ENCODE data around the gene SAP30.
A peak's percentile ranks its signal among the peaks of the same experiment; 100 is the strongest.

The SAP30 gene

DNA sequence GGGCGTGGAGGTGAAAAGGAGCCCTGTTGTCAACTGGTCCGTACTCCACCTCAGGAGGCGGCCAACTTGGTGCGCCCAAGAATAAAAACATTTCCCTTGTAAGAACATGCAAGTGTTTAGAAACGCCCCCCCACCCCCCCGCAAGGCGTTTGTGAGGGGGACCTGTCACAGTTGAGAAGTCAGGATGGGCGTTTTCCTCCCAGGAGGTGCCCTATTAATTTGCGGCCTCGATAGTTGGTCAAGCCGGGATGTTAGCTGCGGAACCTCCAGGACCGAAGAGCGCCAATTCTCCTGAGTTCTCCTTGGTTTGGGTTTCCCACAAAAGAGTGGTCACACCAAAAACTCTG, 651 bp upstream of the SAP30 start:
- no peak for DNase-seq

DNA sequence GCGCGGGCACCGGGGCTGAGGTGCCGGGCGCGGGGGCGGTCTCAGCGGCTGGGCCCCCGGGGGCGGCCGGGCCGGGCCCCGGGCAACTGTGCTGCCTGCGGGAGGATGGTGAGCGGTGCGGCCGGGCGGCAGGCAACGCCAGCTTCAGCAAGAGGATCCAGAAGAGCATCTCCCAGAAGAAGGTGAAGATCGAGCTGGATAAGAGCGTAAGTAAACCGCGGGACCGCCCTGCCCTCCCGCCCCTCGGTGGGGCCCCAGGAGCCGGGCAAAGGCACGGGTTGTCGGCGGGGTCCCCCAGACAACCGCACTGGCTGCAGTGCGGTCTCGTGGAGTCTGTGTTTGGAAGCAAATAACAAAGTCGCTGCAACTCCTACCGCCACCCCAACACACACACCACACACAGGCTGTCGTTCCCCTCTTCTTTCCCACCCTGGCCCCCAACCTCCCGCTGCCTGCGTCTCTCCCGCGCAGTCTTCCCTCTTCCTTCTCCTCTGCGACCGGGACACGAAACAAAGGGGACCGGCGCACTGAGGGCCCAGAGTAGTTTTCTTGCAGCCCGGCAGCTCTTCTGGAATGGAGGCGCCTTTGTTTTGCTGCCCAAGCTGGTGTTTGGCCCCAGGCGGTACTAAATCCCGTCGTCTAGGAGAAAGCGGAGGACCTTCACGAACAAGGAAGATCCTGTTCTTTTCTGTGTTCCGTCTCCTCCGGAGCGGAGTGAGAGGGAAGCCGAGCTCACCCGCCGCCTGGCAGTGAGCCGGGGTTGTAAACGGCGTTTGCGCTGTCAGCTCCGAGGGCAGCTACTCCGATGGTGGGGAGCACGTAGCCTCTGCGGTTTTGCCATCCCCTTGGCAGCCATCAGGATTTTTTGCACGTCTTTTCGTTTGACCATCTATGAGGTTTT, 788 bp downstream of the SAP30 start:
- peak; percentile 86 for DNase-seq

- no peak for DNase-seq
Measured at GRCh38 chr4:173374588-173374987, 3.8 kb downstream of the SAP30 start.

DNA sequence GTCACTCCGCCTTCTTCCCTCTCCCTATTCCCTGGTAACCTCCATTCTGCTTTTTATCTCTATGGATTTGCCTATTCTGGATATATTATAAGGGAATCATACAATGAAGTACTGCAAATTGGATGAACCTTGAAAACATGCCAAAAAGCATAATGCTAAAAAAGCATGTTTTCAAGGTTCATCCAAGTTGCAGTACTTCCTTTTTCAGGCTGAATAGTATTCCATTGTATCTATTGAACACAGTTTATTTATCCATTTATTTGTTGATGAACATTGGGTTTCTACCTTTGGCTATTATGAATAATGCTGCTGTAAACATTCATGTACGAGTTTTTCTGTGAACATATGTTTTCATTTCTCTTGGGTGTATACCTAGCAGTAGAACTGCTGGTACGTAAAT, 9.2 kb downstream of the SAP30 start:
- DNase-seq: no peak

DNA sequence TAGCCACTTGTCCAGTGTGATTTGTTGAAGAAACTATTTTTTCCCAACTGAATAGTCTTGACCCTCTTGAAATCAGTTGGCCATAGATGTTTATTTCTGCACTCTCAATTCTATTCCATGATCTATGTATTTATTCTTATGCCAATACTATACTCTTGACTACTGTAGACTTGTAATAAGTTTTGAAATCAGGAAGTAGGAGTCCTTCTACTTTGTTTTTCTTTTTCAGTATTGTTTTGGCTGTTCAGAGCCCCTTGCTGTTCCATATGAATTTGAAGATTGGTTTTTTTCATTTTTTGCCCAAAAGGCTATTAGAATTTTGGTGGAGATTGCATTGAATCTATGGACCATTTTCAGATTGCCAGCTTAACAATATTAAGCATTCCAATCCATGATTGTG, 10.2 kb downstream of the SAP30 start:
- DNase-seq: no peak

GRCh38 chr4:173381610-173382009, 10.9 kb downstream of the SAP30 start:
- no peak for DNase-seq

GRCh38 chr4:173382349-173382748, 11.6 kb downstream of the SAP30 start:
- no peak for DNase-seq

DNA sequence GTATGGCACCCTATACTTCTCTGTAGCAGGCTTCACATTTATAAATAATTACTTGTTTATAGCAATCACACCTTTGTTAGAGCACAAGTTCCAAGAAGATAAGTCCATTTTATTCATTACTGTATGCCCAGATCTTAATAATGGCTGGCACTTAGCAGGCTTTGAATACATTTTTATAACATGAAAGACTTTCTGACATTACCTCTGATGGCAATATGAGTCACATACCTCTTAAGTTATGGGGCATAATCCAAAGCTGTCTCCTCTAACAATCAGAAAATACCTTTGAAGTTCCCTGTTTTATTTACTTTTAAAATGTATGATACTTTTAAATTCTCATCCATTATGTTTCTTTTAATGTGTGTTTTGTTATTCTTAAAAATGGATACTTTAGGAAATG, 16.0 kb downstream of the SAP30 start:
- DNase-seq: no peak

DNA sequence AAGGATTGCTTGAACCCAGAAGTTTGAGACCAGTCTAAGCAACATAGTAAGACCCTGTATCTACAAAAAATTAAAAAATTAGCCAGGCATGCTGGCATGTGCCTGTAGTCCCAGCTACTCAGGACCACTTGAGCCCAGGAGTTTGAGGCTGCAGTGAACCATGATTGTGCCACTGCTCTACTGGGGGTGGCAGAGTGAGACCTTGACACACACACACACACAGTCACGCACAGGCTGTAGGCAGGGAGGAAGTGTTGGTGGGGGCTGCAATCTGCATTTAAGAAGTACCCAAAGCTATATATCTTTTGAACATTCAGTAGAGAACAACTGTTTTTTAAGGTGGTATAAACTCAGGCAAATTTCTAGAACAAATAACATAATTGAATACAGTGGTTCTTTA, 20.9 kb downstream of the SAP30 start:
- DNase-seq: no peak

- DNase-seq: no peak
Measured at GRCh38 chr4:173397604-173398003, 26.9 kb downstream of the SAP30 start.

DNA sequence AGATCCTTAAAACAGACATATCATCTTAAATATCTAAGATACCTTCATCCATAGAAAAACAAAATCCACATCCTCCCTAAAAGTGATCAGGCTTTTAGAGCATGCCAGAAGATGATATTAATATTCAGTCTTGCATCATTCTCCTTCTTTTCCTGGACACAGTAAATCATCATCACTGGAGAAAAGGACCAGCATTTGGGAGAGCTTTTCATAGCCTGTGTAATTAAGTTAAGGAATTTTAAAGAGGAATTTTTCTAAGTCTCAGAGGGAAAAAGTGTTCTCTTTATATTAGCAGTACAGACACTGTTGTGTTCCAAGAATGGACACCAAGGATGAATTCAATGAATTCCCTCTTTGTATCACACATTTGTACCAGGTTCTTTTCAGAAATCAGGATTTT, 27.5 kb downstream of the SAP30 start:
- DNase-seq: no peak

- DNase-seq: no peak
Measured at GRCh38 chr4:173398779-173399415, 28.1 kb downstream of the SAP30 start, which contains the start of gene SCRG1. SCRG1 (minus strand) TSS chr4:173399116; CDS start chr4:173391414, 7,702 bp downstream.

DNA sequence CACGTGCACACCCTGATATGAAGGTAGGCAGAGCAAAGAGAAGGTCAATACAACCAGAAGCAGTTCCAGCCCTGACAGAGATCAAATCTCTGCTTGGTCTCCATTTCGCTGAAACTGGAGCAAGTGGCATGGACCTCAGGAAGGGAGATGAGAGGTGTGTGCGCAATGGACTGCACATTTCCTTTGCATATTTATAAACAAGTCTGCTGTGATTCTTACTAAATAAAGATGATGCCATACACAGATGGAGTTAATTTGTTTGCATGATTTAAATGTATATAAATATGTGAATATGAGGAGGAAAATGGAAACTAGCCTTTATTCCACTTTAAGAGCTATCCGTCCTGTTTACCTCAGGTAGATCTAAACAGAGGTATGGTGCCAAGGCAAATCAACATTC, 30.3 kb downstream of the SAP30 start:
- no peak for DNase-seq

DNA sequence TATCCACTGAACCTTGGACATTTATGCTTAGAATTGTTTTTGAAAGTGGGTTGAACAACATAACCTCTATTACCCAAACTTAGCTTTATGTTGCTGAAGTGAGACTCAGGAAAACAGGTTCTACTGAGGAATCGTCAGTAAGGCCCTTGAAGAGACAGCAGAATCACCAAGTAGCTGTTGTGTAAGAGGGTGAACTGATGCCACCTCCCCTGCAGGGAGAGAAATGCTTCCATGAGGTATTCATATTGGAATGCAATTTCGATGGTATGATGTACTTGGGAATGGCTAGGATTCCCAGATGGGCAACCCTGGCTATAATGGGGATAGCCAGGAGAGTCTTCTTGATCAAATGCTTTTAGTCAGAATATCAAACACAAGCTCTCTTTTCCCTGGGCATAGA, 32.3 kb downstream of the SAP30 start:
- no peak for DNase-seq

- no peak for DNase-seq
Measured at GRCh38 chr4:173404296-173404865, 33.6 kb downstream of the SAP30 start.

- no peak for DNase-seq
Measured at GRCh38 chr4:173405840-173406606, 35.3 kb downstream of the SAP30 start.

GRCh38 chr4:173410079-173410478, 39.3 kb downstream of the SAP30 start:
- no peak for DNase-seq

GRCh38 chr4:173411106-173411693, 40.4 kb downstream of the SAP30 start:
- DNase-seq: no peak

- no peak for DNase-seq
Measured at GRCh38 chr4:173413036-173413435, 42.3 kb downstream of the SAP30 start.

- DNase-seq: no peak
Measured at GRCh38 chr4:173414456-173414855, 43.7 kb downstream of the SAP30 start.

DNA sequence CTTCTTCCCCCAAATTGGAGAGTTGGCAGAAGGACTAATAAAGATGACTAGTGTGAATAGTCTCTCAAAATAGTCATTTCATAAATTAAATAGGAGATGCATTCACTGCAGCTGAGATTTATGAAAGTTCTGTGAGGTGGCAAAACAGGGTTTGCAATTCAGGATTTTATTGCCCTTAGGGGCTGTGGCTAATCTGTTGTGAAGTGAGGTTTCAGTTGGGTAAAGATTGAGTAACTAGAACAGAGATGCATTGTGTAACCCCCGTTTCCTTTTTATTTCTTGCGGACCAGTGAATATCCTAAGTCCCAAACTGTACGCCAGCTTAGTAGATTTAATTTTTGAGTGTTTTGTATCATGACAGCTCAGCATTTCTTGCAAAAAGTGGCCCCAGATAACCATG, 44.3 kb downstream of the SAP30 start:
- no peak for DNase-seq

DNA sequence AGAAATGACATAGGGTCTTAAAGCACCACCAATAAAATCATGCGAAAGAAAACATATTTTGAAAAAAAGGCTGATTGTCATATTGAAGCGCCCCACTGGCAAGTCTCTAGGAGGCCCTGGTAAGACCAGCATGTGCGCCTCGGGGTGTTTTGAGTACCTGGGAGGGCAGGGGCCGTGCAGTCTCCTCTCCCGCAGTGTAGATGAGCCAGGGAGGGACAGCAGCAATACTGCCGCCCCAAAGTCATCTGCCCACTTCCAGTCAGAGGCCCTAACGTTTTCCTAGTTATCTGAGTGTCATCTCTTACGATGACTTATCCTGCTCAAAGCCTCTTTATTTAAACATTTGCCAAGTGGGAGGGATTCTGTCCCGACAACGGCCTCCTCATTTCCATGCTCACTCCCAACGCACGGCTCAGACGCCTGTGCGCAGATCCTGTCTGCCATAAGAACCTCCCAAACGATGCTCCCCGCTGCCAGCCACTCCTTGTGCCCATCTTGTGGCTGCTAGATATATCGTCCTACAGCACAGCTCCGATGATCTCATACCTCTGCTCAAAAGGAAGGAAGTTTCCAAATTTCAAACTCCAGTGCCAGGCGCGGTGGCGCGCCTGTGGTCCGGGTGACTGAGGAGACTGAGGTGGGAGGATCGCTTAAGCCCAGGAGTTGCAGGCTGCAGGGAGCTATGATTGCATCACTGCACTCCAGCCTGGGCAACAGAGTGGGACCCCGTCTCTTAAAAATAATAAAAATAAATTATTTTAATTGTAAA, 45.3 kb downstream of the SAP30 start:
- DNase-seq: no peak

Data from NCI-H1092 treated with DMSO at 0.1 percent for 48 hours (cell line).